Stimulated activated CD4-positive, alpha-beta T cell treated with anti-CD3 and anti-CD28 coated beads, Interleukin-4, amount 100 ng/mL, for 48 hours (primary cell): ENCODE results near the gene ULK3.

Experiments
- DNase-seq, 2 donors: peaks; one replicate each; pipeline ENCODE4 v3.0.0-alpha.2; 2020; ENCODE audit warnings: low read depth in 2 of 2

ULK3 gene

DNA sequence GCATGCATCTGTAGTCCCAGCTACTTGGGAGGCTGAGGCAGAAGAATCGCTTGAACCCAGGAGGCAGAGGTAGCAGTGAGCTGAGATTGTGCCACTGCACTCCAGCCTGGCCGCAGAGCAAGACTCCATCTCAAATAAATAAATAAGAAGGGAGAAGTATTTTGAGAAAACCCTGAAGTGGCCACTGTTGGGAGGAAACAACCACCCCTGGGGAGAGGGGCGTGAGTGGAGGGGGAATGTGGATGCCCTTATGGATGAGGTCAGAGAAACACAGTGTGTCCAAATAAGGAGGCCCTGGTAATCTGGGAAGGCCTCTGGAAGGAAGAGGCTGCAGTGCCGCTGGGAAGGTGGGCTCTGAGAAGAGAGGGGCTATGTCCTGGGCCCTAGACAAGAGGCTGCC, 20.7 kb downstream of the ULK3 start:
- DNase-seq: no peak

DNA sequence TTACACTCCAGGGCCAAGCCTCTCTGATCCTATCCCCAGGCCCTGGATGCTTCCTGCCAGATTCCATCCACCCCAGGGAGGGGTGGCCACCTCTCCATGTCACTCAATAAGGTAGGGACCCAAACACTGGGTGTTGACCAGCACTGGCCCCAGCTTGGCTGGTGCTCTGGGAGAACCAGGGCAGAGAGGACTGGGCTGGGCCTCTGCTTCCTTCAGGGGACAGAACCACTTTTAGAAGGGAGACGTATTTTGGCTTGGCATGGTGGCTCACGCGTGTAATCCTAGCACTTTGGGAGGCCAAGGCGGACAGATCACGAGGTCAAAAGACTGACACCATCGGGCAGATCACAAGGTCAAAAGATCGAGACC, 21.2 kb downstream of the ULK3 start:
- no peak for DNase-seq

DNA sequence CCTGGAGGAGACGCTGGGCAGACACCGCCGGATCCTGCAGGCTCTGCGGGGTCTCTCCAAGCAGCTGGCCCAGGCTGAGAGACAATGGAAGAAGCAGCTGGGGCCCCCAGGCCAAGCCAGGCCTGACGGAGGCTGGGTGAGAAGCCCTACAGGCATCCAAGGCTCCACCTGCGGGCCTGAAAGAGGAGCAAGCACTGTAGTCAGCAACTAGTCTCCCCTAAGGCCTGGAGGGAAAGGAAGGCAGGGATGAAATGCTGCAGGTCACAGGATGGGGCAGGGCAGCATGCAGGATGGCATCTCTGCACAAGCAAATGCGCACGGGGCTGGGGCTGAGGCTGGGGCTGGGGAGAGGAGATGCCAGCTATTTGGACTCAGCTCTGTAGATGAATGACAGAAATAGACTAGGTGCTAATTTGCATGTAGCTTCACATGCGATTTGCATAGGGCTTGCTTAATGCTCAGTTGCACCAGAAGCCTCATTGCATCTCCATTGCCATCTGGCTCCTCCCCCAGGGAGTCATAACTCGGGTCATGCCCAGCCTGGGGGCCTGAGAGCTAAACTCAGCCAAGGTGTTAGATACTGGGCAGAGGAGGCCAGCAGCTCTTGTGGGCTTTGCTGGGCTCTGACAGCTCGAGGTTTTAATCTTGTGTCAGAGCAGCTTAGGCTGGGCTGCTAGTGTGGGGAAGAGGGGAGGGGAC, 21.7 kb downstream of the ULK3 start:
- no peak for DNase-seq

DNA sequence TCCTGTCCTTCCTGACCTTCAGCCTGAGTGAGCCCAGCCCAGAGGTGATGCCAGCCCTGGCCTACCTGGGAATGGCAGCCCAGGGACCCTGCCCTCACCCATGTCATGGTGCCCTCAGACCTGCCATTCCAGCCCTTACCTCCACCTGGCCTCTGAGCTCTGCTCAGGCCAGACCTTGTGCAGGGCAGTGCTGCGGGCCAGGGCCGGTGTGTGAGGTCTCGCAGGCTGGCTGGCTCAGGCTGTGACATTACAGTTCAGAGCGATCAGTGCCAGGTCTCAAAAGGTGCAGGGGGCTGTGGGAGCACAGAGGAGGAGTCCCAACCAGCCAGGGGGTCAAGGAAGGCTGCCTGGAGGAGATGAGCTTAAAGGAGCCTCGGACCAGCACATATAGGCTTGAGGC, 22.9 kb downstream of the ULK3 start:
- DNase-seq: no peak

- no peak for DNase-seq
Measured at GRCh38 chr15:74817370-74817737, 25.6 kb downstream of the ULK3 start.

DNA sequence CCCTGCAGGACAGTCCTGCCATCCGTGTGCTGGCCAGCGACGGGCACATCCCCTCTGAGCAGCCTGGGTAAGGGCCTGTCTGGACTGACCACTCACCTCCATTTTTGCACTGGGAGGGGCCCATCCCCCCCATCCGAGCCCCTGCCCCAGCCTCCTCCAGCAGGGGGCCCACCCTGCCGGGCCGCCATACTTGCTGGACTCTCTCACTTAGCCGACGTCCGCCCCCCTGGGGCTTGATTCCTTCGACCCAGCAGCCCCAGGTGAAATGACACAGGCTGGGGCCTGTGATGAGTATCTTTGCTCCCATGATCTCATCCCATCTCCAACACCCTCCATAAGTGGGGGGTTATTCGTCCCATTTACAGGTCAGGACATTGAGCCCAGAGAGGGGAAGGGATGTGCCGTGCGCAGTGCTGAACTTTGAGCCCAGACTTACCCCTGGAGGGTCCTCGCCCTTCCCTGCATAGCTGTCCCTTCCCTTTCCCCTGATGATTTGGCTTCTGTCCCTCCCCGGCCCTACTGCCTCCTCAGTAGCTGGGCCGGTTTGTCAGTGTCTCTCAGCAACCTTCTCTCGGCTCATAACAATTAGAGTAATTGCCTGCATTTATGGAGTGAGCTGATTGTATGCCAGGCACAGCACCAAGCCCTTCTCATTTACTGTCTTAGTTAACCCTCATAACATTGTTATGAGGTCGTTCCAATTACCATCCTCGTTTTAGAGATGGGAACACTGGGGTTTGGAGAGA, 26.2 kb downstream of the ULK3 start:
- DNase-seq: no peak

DNA sequence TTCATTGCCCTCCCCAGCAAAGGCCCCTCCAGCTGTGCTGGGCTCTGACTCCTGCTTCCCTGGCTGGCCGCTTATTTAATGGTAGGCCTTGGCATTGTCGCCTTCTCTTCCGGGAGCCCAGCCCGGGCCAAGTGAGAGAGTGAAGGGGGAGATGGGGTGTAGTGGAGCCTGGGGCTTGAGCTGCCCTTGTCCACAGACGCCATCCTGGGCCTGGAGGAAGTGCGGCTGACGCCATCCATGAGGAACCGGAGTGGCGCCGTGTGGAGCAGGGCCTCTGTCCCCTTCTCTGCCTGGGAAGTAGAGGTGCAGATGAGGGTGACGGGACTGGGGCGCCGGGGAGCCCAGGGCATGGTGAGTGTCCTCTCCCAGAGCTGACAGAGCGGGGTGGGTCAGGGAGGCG, 27.0 kb downstream of the ULK3 start:
- no peak for DNase-seq

- no peak for DNase-seq
Measured at GRCh38 chr15:74815121-74815934, 27.6 kb downstream of the ULK3 start.

DNA sequence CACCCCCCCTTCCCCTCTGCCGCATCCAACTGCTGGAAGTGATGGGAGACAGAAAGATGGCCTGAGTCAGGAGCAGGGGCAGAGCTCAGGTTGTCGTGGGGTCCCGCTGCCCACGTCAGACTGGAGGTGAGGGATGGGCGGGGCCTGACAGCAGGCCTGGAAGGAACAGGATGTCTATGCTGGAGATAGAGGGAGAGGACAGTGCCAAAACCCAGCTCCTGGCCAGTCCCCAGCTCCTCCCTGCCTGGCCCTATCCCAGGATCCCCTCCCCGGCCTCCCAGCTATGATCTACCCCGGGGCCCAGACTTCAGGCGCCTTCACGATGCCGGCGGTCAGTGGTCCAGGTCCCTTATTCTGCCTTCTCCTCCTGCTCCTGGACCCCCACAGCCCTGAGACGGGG, 30.4 kb downstream of the ULK3 start, which contains the start of gene LMAN1L:
LMAN1L (plus strand) TSS at position 303 of the 400 bp plus-strand sequence; CDS start at position 323, 20 bp downstream.
- no peak for DNase-seq

- no peak for DNase-seq
Measured at GRCh38 chr15:74809956-74810355, 33.0 kb downstream of the ULK3 start.

- DNase-seq: no peak
Measured at GRCh38 chr15:74809242-74809641, 33.7 kb downstream of the ULK3 start.

DNA sequence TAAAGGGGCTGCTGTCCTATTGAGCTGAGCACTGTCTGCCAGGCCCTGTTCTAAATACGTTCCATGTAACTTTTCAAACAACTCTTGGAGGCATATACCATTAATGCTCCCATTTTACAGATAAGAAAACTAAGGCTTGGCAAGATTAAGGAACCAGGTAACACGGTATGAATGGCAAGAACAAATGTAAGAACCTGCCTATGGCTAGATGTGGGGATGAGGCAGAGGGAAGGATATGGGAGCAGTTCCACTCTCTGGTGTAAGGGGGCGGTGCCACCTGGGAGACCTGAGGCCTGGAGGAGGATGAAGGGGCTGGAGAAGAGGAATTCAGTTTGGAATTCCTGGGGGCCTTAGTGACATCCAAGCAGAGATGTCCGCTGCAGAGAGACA, 34.1 kb downstream of the ULK3 start:
- DNase-seq: no peak

GRCh38 chr15:74808078-74808839, 34.7 kb downstream of the ULK3 start:
- no peak for DNase-seq

GRCh38 chr15:74807282-74807681, 35.7 kb downstream of the ULK3 start:
- no peak for DNase-seq

DNA sequence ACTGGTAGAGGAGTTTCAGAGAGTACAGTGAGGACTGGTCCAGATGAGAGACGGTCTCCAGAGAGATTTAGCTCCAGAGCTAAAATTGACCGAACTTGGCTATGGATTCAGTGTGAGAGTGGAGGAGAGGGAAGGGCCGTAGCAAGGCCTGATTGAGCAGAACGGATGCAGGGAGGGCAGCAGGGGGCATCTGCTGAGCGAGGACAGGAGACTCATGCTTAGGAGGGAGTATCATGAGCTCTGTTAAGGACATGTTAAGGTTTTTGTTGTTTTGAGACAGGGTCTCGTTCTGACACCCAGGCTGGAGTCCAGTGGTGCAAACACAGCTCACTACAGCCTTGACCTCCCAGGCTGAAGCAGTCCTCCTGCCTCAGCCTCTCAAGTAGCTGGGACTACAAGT, 38.0 kb downstream of the ULK3 start:
- DNase-seq: no peak

DNA sequence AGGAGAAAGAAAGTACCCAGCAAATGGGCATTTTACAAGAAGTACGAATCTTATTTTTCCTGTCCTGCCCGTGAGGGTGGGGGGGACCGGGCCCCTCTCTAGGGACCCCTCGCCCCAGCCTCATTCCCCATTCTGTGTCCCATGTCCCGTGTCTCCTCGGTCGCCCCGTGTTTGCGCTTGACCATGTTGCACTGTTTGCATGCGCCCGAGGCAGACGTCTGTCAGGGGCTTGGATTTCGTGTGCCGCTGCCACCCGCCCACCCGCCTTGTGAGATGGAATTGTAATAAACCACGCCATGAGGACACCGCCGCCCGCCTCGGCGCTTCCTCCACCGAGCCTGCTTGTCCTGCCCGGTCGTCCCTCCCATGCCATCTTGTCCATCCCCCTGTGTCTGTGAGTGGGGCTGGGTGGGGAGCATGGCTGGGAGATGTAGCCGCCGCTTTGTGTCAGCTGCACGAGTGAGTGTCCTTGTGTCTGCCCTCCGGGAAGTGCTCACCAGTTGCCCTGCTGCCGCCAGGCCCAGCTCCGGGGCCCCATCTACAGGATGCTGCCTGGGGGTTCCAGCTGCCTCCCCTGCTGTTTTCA, 40.0 kb downstream of the ULK3 start:
- no peak for DNase-seq

- no peak for DNase-seq
Measured at GRCh38 chr15:74802290-74802689, 40.7 kb downstream of the ULK3 start.

- DNase-seq: no peak
Measured at GRCh38 chr15:74801311-74801997, 41.5 kb downstream of the ULK3 start.

DNA sequence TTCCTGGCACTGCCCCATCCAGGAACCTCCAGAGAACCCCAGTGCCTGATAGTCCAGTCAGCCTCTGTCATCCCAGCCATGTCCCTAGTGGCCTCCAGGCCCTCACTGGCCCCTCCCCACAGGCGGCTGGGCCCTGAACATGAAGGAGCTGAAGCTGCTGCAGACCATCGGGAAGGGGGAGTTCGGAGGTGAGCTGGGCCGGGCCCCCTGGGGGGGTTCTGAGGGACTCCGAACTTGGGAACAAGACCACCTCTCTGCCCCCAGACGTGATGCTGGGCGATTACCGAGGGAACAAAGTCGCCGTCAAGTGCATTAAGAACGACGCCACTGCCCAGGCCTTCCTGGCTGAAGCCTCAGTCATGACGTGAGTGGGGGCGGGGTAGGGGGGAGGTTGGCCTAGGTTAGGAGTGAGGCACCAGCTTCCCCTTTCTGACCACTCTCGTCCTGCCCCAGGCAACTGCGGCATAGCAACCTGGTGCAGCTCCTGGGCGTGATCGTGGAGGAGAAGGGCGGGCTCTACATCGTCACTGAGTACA, 42.3 kb downstream of the ULK3 start:
- no peak for DNase-seq

GRCh38 chr15:74799856-74800558, 42.9 kb downstream of the ULK3 start:
- peak; percentile 76 to 81 for DNase-seq
